CD8-positive, alpha-beta memory T cell (primary cell): ENCODE data around the gene TNRC6C. TPM values are rescaled to one million over a fixed set of nuclear protein-coding genes. Genes with fewer than 3 reads are reported as not detected.

Experiments
- CTCF ChIA-PET: fragments of 350-600 bp; sonication (Branson Sonifier 250); formaldehyde crosslinking; loops from one replicate; lab custom pipeline; 2021; ENCODE audit warnings: antibody characterized with exemption; lab: Charles Lee
- POLR2A ChIA-PET: fragments of 350-600 bp; sonication (Branson Sonifier 250); formaldehyde crosslinking; loops from one replicate; lab custom pipeline; 2021; ENCODE audit warnings: antibody characterized with exemption; lab: Charles Lee
- DNase-seq, 5 donors: peaks; one replicate each; pipeline versions ENCODE4 v3.0.0 to v3.0.0-alpha.2; 2020 to 2022; ENCODE audit warnings: mixed read lengths in 1 of 5
- H3K27ac ChIP-seq: one replicate; pipeline ENCODE4 v1.7.0; 2013; ENCODE audit warnings: low read depth, mild to moderate bottlenecking, low read length, moderate library complexity
- H3K27me3 ChIP-seq: 2 replicates; pipeline ENCODE4 v1.7.0; 2013; ENCODE audit warnings: low read length, mild to moderate bottlenecking; ENCODE audit not compliant: insufficient read depth, poor library complexity, severe bottlenecking
- H3K36me3 ChIP-seq: 2 replicates; pipeline ENCODE4 v1.7.0; 2013; ENCODE audit warnings: mild to moderate bottlenecking, low read length, moderate library complexity; ENCODE audit not compliant: insufficient read depth
- H3K4me1 ChIP-seq: 2 replicates; pipeline ENCODE4 v1.7.0; 2013; ENCODE audit warnings: mild to moderate bottlenecking, low read length, moderate library complexity; ENCODE audit not compliant: insufficient read depth
- H3K4me3 ChIP-seq: 2 replicates; pipeline ENCODE4 v1.7.0; 2013; ENCODE audit warnings: mild to moderate bottlenecking, low read length
- H3K9me3 ChIP-seq: 2 replicates; pipeline ENCODE4 v1.7.0; 2013; ENCODE audit warnings: mild to moderate bottlenecking, low read length
- H3K27ac Mint-ChIP-seq, 8 donors: one replicate each; pipeline ENCODE4 v1.8.0; 2020 to 2021; ENCODE audit warnings: mixed read lengths in 8 of 8, mild to moderate bottlenecking in 6 of 8, inconsistent platforms in 3 of 8, moderate library complexity in 3 of 8
- H3K27me3 Mint-ChIP-seq, 2 donors: one replicate each; pipeline ENCODE4 v1.8.0; 2020 to 2021; ENCODE audit warnings: mixed read lengths in 2 of 2, mild to moderate bottlenecking in 1 of 2, moderate library complexity in 1 of 2
- H3K36me3 Mint-ChIP-seq, 3 donors: one replicate each; pipeline ENCODE4 v1.8.0; 2020 to 2021; ENCODE audit warnings: mixed read lengths in 3 of 3, inconsistent platforms in 1 of 3, mild to moderate bottlenecking in 1 of 3
- H3K4me1 Mint-ChIP-seq, 3 donors: one replicate each; pipeline ENCODE4 v1.8.0; 2020 to 2021; ENCODE audit warnings: mixed read lengths in 3 of 3, inconsistent platforms in 1 of 3, mild to moderate bottlenecking in 1 of 3
- H3K4me3 Mint-ChIP-seq, 7 donors: one replicate each; pipeline ENCODE4 v1.8.0; 2020 to 2021; ENCODE audit warnings: mixed read lengths in 7 of 7, mild to moderate bottlenecking in 6 of 7, moderate library complexity in 4 of 7, inconsistent platforms in 2 of 7
- H3K9me3 Mint-ChIP-seq, 5 donors: one replicate each; pipeline ENCODE4 v1.8.0; 2020 to 2022; ENCODE audit warnings: mixed read lengths in 5 of 5, mild to moderate bottlenecking in 3 of 5, moderate library complexity in 2 of 5, inconsistent platforms in 1 of 5
- polyA plus RNA-seq: library from polyadenylated mRNA; unstranded; fragments of 300-500 nt; fragmentation: Illumina TruSeq; gene quantifications from one replicate; pipeline ENCODE4 v1.2.3, GENCODE V29; 2021
- total RNA-seq, 2 experiments: library from RNA; stranded (reverse); gene quantifications; one replicate each; pipeline ENCODE4 v1.2.3, GENCODE V29; 2021

Gene TNRC6C
- total and polyA plus RNA-seq, 3 experiments from 2014 or later = 7.4 to 28.1 (median 25.9) TPM

DNA sequence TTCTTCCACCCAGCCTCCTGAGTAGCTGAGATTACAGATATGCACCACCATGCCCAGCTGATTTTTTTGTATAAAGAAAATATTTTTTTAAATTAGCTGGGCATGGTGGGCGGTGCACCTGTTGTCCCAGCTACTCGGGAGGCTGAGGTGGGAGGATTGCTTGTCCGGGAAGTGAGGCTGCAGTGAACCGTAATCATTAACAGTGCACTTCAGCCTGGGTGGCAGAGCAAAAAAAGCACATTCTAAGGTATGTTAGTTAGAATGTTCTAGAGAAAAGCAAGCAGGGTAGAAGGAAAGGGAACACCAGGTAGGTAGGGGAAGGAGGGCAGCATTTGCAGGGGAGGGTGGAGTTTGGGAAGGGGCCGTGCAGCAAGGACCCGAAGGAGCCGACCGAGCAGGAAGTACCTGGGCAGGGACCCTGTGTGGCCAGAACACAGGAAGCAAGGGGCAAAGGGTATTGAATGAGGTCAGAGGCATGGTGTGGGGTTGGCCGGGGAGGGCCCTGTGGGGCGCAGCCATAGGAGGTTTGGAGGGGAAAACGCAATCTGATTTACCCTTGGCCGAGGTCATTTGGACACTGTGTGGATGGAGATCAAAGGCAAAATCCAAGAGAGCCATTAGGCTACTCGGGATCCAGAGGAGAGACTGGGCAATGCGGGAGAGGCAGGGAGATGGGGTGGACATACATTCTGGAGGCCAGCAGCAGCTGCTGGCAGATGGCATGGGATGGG is 189.9 kb downstream of the TNRC6C start:
- H3K27ac ChIP-seq = no peak overlapping the region
- ChIA-PET POLR2A (no interaction called here), CTCF (interaction anchor here (1.0 to 1.6 kb wide), 2 partner anchors 10 to 14 kb away, joined by 3 to 5 read pairs; no protein-coding TSS in a partner anchor)
- H3K9me3 Mint-ChIP-seq = no peaks in the 10 kb centered on the region
- H3K4me1 ChIP-seq = peaks cover 19% of the 10 kb centered on the region
- H3K9me3 ChIP-seq = no peaks in the 10 kb centered on the region
- no peaks in the 10 kb centered on the region for H3K27me3 ChIP-seq
- H3K27ac Mint-ChIP-seq = peak overlapping the region in 2 of 8 donors; percentile 35 to 54
- no peak for DNase-seq
- H3K27me3 Mint-ChIP-seq = no peaks in the 10 kb centered on the region
- peak overlapping the region in 1 of 7 donors; percentile 13 for H3K4me3 Mint-ChIP-seq
- no peak overlapping the region for H3K4me3 ChIP-seq
- peaks cover 0 to 19% (median 3%) of the 10 kb centered on the region in 3 donors for H3K4me1 Mint-ChIP-seq
- H3K36me3 ChIP-seq = no peaks in the 10 kb centered on the region
- H3K36me3 Mint-ChIP-seq = no peaks in the 10 kb centered on the region

- H3K4me1 ChIP-seq = peaks cover 13% of the 10 kb centered on the region
- no peaks in the 10 kb centered on the region for H3K9me3 Mint-ChIP-seq
- no peak overlapping the region for H3K4me3 Mint-ChIP-seq
- ChIA-PET CTCF (interaction anchor here (0.9 to 1.5 kb wide), 2 partner anchors 9 to 12 kb away, joined by 3 to 4 read pairs; no protein-coding TSS in a partner anchor), POLR2A (no interaction called here)
- H3K27ac ChIP-seq = no peak overlapping the region
- H3K36me3 Mint-ChIP-seq = no peaks in the 10 kb centered on the region
- H3K27me3 ChIP-seq = no peaks in the 10 kb centered on the region
- peak overlapping the region in 1 of 8 donors; percentile 33 for H3K27ac Mint-ChIP-seq
- H3K4me3 ChIP-seq = no peak overlapping the region
- H3K36me3 ChIP-seq = no peaks in the 10 kb centered on the region
- H3K4me1 Mint-ChIP-seq = peaks cover 0 to 6% (median 3%) of the 10 kb centered on the region in 3 donors
- H3K27me3 Mint-ChIP-seq = no peaks in the 10 kb centered on the region
- DNase-seq = no peak
- no peaks in the 10 kb centered on the region for H3K9me3 ChIP-seq
Observed at GRCh38 chr17:78151514-78152008, 193.1 kb downstream of the TNRC6C start.

DNA sequence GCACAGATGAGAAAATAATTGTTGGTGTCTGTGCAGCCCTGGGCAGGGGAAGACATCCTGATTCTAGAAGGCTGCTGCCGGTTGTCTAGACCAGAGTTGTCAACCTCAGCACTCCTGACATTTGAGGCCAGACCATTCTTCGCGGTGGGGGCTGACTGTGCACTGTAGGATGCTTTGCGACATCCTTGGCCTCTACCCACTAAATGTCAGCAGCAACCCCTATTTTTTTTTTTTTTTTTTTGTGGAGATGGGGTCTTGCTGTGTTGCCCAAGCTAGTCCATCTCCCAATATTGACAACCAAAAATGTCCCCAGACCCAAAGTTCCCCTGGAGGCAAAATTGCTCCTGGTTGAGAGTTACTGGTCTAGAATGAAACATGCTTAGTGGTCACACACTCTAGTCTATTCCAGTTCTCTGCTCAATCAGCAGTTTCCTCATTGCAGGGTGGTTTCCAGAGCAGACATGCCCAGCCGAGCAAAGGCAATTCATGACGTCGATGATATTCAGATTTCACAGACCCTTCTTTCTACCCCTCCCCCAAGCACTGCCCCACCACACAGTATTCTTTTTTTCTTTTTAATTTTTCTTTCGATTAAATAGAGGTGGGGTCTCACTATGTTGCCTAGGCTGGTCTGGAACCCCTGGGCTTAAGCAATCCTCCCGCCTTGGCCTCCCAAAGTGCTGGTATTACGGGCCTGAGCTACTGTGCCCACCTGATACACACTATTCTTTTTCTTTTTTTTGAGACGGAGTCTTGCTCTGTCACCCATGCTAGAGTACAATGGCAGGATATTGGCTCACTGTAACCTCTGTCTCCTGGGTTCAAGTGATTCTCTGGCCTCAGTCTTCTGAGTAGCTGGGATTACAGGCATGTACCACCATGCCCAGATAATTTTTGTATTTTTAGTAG is 196.7 kb downstream of the TNRC6C start:
- Histone ChIP-seq H3K4me3 (no peak overlapping the region), H3K9me3 (no peaks in the 10 kb centered on the region), H3K4me1 (no peaks in the 10 kb centered on the region), H3K27ac (no peak overlapping the region), H3K27me3 (no peaks in the 10 kb centered on the region), H3K36me3 (no peaks in the 10 kb centered on the region)
- peaks cover 0 to 2% of the 10 kb centered on the region in 2 donors for H3K27me3 Mint-ChIP-seq
- POLR2A ChIA-PET = no interaction called here
- no peaks in the 10 kb centered on the region for H3K36me3 Mint-ChIP-seq
- no peak overlapping the region for H3K4me3 Mint-ChIP-seq
- peaks cover 0 to 5% (median 0%) of the 10 kb centered on the region in 3 donors for H3K4me1 Mint-ChIP-seq
- no peaks in the 10 kb centered on the region for H3K9me3 Mint-ChIP-seq
- H3K27ac Mint-ChIP-seq = peak overlapping the region in 1 of 8 donors; percentile 21
- CTCF ChIA-PET = interaction anchor here (0.7 kb wide), 1 partner anchor 19 kb away, joined by 5 read pairs; no protein-coding TSS in a partner anchor
- DNase-seq = no peak

Other genes starting within 250 kb of the TNRC6C start
- gene TMC6, start 170.1 kb downstream of the TNRC6C start, total RNA-seq = 100 to 1,000 TPM; 150 TPM
- 296 TPM for gene TMC6, start 170.1 kb downstream of the TNRC6C start, polyA plus RNA-seq
- gene TMC8, start 172.1 kb downstream of the TNRC6C start, total RNA-seq = 100 to 1,000 TPM; 117 to 126 TPM
- gene TMC8, start 172.1 kb downstream of the TNRC6C start, polyA plus RNA-seq = 139 TPM
- not detected for gene C17orf99, start 187.7 kb downstream of the TNRC6C start, total RNA-seq
- gene C17orf99, start 187.7 kb downstream of the TNRC6C start, polyA plus RNA-seq = not detected
- 100 to 1,000 TPM; 186 to 200 TPM for gene SYNGR2, start 209.9 kb downstream of the TNRC6C start, total RNA-seq
- gene SYNGR2, start 209.9 kb downstream of the TNRC6C start, polyA plus RNA-seq = 140 TPM
- gene TK1, start 228.3 kb downstream of the TNRC6C start, total RNA-seq = 10 to 100 TPM; 84.4 to 86.2 TPM
- gene TK1, start 228.3 kb downstream of the TNRC6C start, polyA plus RNA-seq = 2.2 TPM
- 10 to 100 TPM; 24.7 to 30.2 TPM for gene AFMID, start 228.7 kb downstream of the TNRC6C start, total RNA-seq
- 1.4 TPM for gene AFMID, start 228.7 kb downstream of the TNRC6C start, polyA plus RNA-seq